BE2C (cell line): ENCODE data around the gene HLF.

Experiments used
- DNase-seq: peaks from one replicate; pipeline ENCODE4 v3.0.0-alpha.2; 2020
- H3K27me3 ChIP-seq: fragments of 250-450 bp; sonication (Bioruptor Pico); 2 replicates; pipeline ENCODE4 v1.5.1; 2020; ENCODE audit warnings: mild to moderate bottlenecking
- H3K36me3 ChIP-seq: fragments of 250-450 bp; sonication (Bioruptor Pico); 2 replicates; pipeline ENCODE4 v1.5.1; 2020; ENCODE audit warnings: mild to moderate bottlenecking
- H3K4me1 ChIP-seq: fragments of 250-450 bp; sonication (Bioruptor Pico); 2 replicates; pipeline ENCODE4 v1.5.1; 2020
- H3K4me3 ChIP-seq: 2 replicates; pipeline ENCODE4 v1.5.1; 2011; ENCODE audit warnings: low read depth, low read length
- H3K9me3 ChIP-seq: fragments of 250-450 bp; sonication (Bioruptor Pico); 2 replicates; pipeline ENCODE4 v1.5.1; 2020
- TF ChIP-seq, protein P1 (sequence below): IDR thresholded peaks from 2 replicates; pipeline ENCODE4 v1.5.1; 2012; ENCODE audit warnings: mild to moderate bottlenecking, low read depth, low read length

The HLF gene

DNA sequence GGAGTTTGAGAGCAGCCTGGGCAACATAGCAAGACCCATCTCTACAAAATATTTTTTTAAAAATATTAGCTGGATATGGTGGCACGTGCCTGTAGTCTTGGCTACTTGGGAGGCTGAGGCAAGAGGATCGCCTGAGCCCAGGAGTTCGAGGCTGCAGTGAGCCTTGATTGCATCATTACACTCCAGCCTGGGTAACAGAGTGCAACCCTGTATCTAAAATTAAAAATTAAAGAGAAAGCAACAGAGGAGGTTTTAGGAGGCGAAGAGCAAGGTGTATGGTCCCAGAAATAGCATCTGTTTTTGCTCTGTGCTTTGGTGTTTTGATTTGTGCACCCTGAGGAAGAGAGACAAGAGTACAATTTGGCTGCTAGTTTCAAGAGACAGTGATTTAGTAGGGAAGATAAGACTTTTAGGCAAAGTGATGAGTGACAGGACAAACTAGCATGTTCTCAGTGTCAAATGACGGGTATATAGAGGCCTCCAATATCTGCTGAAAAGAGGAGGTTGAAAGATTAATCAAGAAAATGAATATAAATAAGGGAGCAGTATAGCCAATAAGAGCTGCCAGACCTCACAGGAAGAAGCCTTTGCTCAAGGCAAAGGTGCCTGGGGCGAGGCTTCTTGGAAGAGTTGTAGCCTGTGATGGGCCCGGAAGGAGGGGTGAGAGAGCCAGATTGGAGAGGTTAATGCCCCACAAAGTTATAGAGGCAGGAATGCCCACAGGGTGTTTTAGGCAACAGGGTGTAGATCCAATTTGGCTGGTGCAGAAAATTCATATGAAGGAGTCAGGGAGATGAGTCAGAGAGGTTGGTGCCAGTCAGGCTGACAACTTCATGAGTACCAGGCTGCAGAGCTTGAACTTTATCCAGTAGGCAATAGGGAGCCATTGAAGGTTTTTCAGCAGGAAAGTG is 11.4 kb downstream of the HLF start:
- Histone ChIP-seq H3K4me3 (no peak overlapping the region), H3K27me3 (no peaks in the 10 kb centered on the region), H3K36me3 (no peaks in the 10 kb centered on the region), H3K9me3 (no peaks in the 10 kb centered on the region), H3K4me1 (peaks cover 4% of the 10 kb centered on the region; the same call in 1 of the 2 replicates)
- TF ChIP-seq, protein P1, sequence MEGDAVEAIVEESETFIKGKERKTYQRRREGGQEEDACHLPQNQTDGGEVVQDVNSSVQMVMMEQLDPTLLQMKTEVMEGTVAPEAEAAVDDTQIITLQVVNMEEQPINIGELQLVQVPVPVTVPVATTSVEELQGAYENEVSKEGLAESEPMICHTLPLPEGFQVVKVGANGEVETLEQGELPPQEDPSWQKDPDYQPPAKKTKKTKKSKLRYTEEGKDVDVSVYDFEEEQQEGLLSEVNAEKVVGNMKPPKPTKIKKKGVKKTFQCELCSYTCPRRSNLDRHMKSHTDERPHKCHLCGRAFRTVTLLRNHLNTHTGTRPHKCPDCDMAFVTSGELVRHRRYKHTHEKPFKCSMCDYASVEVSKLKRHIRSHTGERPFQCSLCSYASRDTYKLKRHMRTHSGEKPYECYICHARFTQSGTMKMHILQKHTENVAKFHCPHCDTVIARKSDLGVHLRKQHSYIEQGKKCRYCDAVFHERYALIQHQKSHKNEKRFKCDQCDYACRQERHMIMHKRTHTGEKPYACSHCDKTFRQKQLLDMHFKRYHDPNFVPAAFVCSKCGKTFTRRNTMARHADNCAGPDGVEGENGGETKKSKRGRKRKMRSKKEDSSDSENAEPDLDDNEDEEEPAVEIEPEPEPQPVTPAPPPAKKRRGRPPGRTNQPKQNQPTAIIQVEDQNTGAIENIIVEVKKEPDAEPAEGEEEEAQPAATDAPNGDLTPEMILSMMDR: no peak
- DNase-seq: no peak

DNA sequence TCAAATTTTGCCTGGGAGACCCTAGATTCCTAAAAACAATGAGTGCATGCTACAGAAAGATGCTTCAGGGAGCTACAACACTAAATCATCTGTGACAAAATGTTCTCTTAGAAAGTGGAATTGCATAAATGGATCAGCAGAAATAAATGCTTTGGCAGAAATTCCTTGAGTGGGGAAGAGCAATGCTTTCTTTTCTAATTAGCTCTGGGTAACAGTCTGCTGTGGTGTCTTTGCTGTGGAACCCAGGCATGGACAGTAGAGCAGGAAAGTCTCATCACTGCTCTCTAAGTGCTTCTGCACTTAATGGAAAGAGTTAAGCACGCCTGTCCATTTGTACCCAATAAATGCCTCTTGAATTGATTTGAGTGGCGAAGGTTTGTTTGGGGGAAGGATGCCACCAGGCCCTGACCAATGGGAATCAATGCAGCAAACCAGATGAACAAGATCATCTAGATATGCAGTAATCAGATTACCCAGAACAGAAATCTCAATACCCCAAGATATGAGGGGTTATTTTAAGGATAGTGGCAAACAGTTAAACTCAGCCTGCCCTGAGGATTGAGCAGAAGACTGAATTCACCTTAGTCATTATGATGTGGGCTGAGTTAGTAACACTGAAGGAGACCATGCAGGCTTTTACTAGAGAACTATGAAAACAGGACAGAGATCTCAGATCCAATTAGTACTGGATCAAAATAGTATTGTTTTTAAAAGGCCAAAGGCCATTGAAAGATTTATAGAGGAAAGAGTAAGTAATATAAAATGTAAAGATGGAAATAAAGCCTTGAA is 13.6 kb downstream of the HLF start:
- TF ChIP-seq, protein P1: no peak
- Histone ChIP-seq H3K9me3 (no peaks in the 10 kb centered on the region), H3K27me3 (no peaks in the 10 kb centered on the region), H3K4me1 (peaks cover 4% of the 10 kb centered on the region; the same call in 1 of the 2 replicates), H3K4me3 (no peak overlapping the region), H3K36me3 (no peaks in the 10 kb centered on the region)
- no peak for DNase-seq

DNA sequence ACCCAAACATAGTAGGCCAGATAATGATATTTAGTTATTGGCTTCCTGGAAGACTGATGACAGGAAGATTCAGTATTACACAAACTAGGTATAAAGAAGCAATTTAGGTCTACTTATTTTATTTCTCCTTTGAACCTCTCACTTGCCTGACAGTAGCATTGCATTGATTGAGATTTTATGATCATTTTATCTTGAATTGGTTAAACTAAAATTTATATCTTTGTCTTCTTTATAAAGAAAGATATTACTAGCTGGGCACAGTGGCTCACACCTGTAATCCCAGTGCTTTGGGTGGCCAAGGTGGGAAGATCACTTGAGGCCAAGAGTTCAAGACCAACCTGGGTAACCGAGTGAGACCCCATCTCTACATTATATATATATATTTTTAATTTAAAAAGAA is 14.4 kb downstream of the HLF start:
- Histone ChIP-seq H3K27me3 (no peaks in the 10 kb centered on the region), H3K4me1 (peaks cover 4% of the 10 kb centered on the region; the same call in 1 of the 2 replicates), H3K9me3 (no peaks in the 10 kb centered on the region), H3K4me3 (no peak overlapping the region), H3K36me3 (no peaks in the 10 kb centered on the region)
- TF ChIP-seq, protein P1: no peak
- no peak for DNase-seq

DNA sequence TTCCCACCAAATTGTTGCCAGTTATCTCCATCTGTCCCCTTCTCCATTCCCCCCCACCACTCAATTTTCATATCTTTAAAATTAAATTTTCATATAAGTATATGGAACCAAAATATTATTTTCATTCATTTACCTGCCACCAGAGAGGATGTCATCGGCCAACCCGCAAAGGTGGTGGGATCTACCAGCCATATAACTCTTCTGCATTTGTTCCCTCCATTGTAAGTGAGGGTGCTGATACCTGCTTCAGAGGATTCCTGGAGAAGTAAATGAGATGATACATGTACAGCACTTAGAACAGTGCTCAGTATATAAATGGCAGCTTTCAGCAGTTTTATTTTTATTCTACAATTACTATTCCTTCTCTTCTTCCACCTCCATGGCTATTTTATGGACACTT is 15.0 kb downstream of the HLF start:
- H3K27me3 ChIP-seq: no peaks in the 10 kb centered on the region
- TF ChIP-seq, protein P1: no peak
- no peak for DNase-seq
- H3K36me3 ChIP-seq: no peaks in the 10 kb centered on the region
- H3K4me3 ChIP-seq: no peak overlapping the region
- no peaks in the 10 kb centered on the region for H3K9me3 ChIP-seq
- H3K4me1 ChIP-seq: no peaks in the 10 kb centered on the region

DNA sequence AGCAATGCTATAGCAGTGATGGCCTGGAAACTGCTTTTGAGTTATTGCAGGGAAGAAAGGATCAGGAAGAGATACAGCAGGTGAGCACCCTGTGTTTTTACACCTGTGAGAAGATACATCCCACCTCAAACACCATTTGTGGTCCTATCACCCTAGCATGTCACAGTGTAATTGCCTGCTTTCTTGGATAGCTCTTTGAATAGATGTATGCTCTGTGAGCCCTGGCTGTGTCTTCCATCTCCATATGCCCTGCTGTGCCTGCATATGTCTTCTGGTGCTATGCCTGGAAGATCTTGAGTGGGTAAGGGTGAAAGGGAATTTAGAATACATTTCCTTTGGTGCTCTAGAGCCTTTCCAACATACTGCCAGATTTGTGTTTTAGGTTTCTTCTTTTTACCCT is 15.5 kb downstream of the HLF start:
- Histone ChIP-seq H3K4me1 (no peaks in the 10 kb centered on the region), H3K27me3 (no peaks in the 10 kb centered on the region), H3K4me3 (no peak overlapping the region), H3K36me3 (no peaks in the 10 kb centered on the region), H3K9me3 (no peaks in the 10 kb centered on the region)
- TF ChIP-seq, protein P1: no peak
- no peak for DNase-seq
